K562 (cell line): ENCODE measurements around the gene SIDT1. TPM values are rescaled to one million over a fixed set of nuclear protein-coding genes. Genes with fewer than 3 reads are reported as not detected.
A peak's percentile ranks its signal among the peaks of the same experiment; 100 is the strongest.

Source experiments
- ATAC-seq: fragments of 200-7000 bp; cut with Tn5 transposase; 3 replicates; pipeline ENCODE4 v1.9.1; 2020; ENCODE audit warnings: moderate library complexity
- BruUV-seq: library from RNA; stranded (reverse); fragments of 400-500 nt; replicated peaks from 2 replicates; lab custom pipeline; 2021; lab: Mats Ljungman, UMichigan
- CTCF ChIA-PET: fragments of 300-600 bp; formaldehyde crosslinking; extraction: SDS; loops from one replicate; lab custom pipeline; 2021; ENCODE audit warnings: low intra/inter-chr PET ratio; lab: Yijun Ruan, JAX
- POLR2A ChIA-PET: fragments of 300-600, 350-650 bp; sonication (Branson Sonifier 250); formaldehyde crosslinking; extraction: SDS; loops from one replicate; lab custom pipeline; 2021; ENCODE audit warnings: antibody characterized with exemption, inconsistent platforms; lab: Yijun Ruan, JAX
- DNase-seq, 4 experiments: peaks; one replicate each; pipeline versions ENCODE4 v3.0.0 to v3.0.0-alpha.2; 2011 to 2018; ENCODE audit warnings: low spot score in 3 of 4, mixed read lengths in 3 of 4; ENCODE audit errors: extremely low read depth in 1 of 4
- FAIRE-seq: peaks from 2 replicates; lab custom pipeline; 2011; peaks lifted over from hg19 to GRCh38; lab: Jason Lieb, UNC
- H2AFZ ChIP-seq: 2 replicates; pipeline ENCODE4 v1.6.0; 2011; ENCODE audit warnings: low read depth, low read length, control low read depth, inconsistent platforms
- H3K27ac ChIP-seq: fragments of 200-600 bp; 3 replicates; pipeline ENCODE4 v1.8.0; 2011; ENCODE audit warnings: low read depth, mild to moderate bottlenecking, control low read depth, inconsistent platforms, low read length, moderate library complexity, mixed read lengths; ENCODE audit errors: extremely low read depth
- H3K27me3 ChIP-seq, 2 experiments: fragments of 300-600 bp in 1 of 2; 2 replicates in 1 of 2; 3 replicates in 1 of 2; pipeline versions ENCODE4 v1.6.0 to v1.8.0; 2011; ENCODE audit warnings: inconsistent platforms in 2 of 2, low read length in 2 of 2, mild to moderate bottlenecking in 1 of 2, mixed read lengths in 1 of 2, moderate library complexity in 1 of 2; ENCODE audit not compliant: control insufficient read depth in 2 of 2, insufficient read depth in 2 of 2
- H3K36me3 ChIP-seq: fragments of 300-600 bp; 3 replicates; pipeline ENCODE4 v1.8.0; 2011; ENCODE audit warnings: mild to moderate bottlenecking, low read length, inconsistent platforms; ENCODE audit not compliant: control insufficient read depth, insufficient read depth
- H3K4me1 ChIP-seq, 2 experiments: fragments of 200-600 bp in 1 of 2; replicated peaks in 1 of 2; 2 replicates in 1 of 2; 3 replicates in 1 of 2; pipeline versions ENCODE4 v1.5.1 to v1.8.0; 2011; ENCODE audit warnings: inconsistent platforms in 2 of 2, low read length in 2 of 2, mild to moderate bottlenecking in 1 of 2, mixed read lengths in 1 of 2, moderate library complexity in 1 of 2; ENCODE audit not compliant: control insufficient read depth in 2 of 2, insufficient read depth in 2 of 2
- H3K4me2 ChIP-seq: 2 replicates; pipeline ENCODE4 v1.6.1; 2011; ENCODE audit warnings: low read length, control low read depth, inconsistent platforms, mixed read lengths; ENCODE audit not compliant: insufficient read depth
- H3K4me3 ChIP-seq: fragments of 200-600 bp; sonication (generic), shearing (Covaris generic); 2 replicates; pipeline ENCODE4 v1.5.1; 2016; ENCODE audit warnings: control low read depth, inconsistent platforms
- H3K79me2 ChIP-seq: fragments of 200-600 bp; 3 replicates; pipeline ENCODE4 v1.8.0; 2011; ENCODE audit warnings: low read length, inconsistent platforms; ENCODE audit not compliant: control insufficient read depth, insufficient read depth
- H3K9ac ChIP-seq, 2 experiments: 2 replicates each; pipeline versions ENCODE4 v1.6.0 to v1.6.1; 2011; ENCODE audit warnings: low read depth in 2 of 2, low read length in 2 of 2, control low read depth in 1 of 2, inconsistent platforms in 1 of 2, mild to moderate bottlenecking in 1 of 2, mixed read lengths in 1 of 2; ENCODE audit not compliant: insufficient read depth in 1 of 2
- H3K9me1 ChIP-seq: one replicate; pipeline ENCODE4 v1.6.0; 2011; ENCODE audit warnings: inconsistent platforms, mild to moderate bottlenecking, low read length, moderate library complexity; ENCODE audit not compliant: control insufficient read depth, insufficient read depth
- H3K9me3 ChIP-seq: replicated peaks from 2 replicates; pipeline ENCODE4 v1.5.1; 2011; ENCODE audit warnings: low read depth, low read length, inconsistent platforms; ENCODE audit not compliant: control insufficient read depth, insufficient read depth
- H4K20me1 ChIP-seq: replicated peaks from 2 replicates; pipeline ENCODE4 v1.6.1; 2011; ENCODE audit warnings: low read length, inconsistent platforms, mixed read lengths; ENCODE audit not compliant: control insufficient read depth, insufficient read depth
- CXXC5 ChIP-seq: fragments of 250-450 bp; sonication (Bioruptor Pico); IDR thresholded peaks from 2 replicates; pipeline ENCODE4 v1.8.0; 2022; ENCODE audit warnings: inconsistent platforms, mild to moderate bottlenecking, moderate library complexity
- HDAC1 ChIP-seq, 2 experiments: fragments of 450-650 bp; IDR thresholded peaks; 2 replicates each; pipeline ENCODE4 v1.6.1; 2016 to 2017; ENCODE audit warnings: inconsistent platforms in 1 of 2, mild to moderate bottlenecking in 1 of 2, moderate library complexity in 1 of 2
- JUND ChIP-seq, 2 experiments: IDR thresholded peaks; 2 replicates in 1 of 2; 3 replicates in 1 of 2; pipeline ENCODE4 v1.6.1; 2011; ENCODE audit warnings: borderline replicate concordance in 2 of 2, low read depth in 2 of 2, low read length in 2 of 2, improper control_type of control experiment in 1 of 2, missing biosample characterization in 1 of 2, missing genetic modification characterization in 1 of 2, missing genetic modification reagents in 1 of 2
- LCOR ChIP-seq: sonication (generic); formaldehyde crosslinking; IDR thresholded peaks from 2 replicates; pipeline ENCODE4 v1.8.0; 2022; ENCODE audit warnings: mild to moderate bottlenecking, missing genetic modification reagents
- SAFB2 ChIP-seq: fragments of 200-400 bp; formaldehyde crosslinking; IDR thresholded peaks from 2 replicates; pipeline ENCODE4 v1.6.1; 2018; ENCODE audit warnings: borderline replicate concordance, low read length, low read depth, moderate library complexity; ENCODE audit not compliant: severe bottlenecking
- SAP30 ChIP-seq: fragments of 200-600 bp; sonication (generic); IDR thresholded peaks from 2 replicates; pipeline ENCODE4 v1.6.1; 2012; ENCODE audit warnings: borderline replicate concordance, low read depth, mild to moderate bottlenecking, moderate library complexity, low read length, control low read depth, inconsistent platforms; ENCODE audit not compliant: insufficient read depth, poor library complexity, severe bottlenecking
- STAT5B ChIP-seq: fragments of 250-450 bp; sonication (Bioruptor Pico); IDR thresholded peaks from 2 replicates; pipeline ENCODE4 v1.8.0; 2021; ENCODE audit warnings: mild to moderate bottlenecking, inconsistent platforms
- TCF7L2 ChIP-seq: fragments of 150-350 bp; IDR thresholded peaks from 2 replicates; pipeline ENCODE4 v1.6.1; 2016; ENCODE audit warnings: low read depth, mild to moderate bottlenecking, low read length, moderate library complexity
- ZBTB8A ChIP-seq: fragments of 450-650 bp; IDR thresholded peaks from 2 replicates; pipeline ENCODE4 v1.6.1; 2018; ENCODE audit warnings: mild to moderate bottlenecking, moderate library complexity; ENCODE audit not compliant: partially characterized antibody
- ZNF586 ChIP-seq: fragments of 450-650 bp; formaldehyde crosslinking; conservative IDR thresholded peaks from 2 replicates; pipeline ENCODE4 v1.4.0; 2020; ENCODE audit warnings: mild to moderate bottlenecking, moderate library complexity
- WGBS: fragments of 100-300 bp; shearing (Covaris generic); methylation state at CpG from one replicate; pipeline ENCODE4 v1.1.6; 2016; ENCODE audit warnings: low coverage, mixed read lengths; ENCODE audit not compliant: insufficient coverage; ENCODE audit errors: missing lambda C conversion rate; 5-methylcytosine and 5-hydroxymethylcytosine counted together
- in situ Hi-C: fragments of 300-500 bp; cut with MboI; formaldehyde crosslinking; loops from 4 replicates; pipeline ENCODE4 v1.15.0; 2018; ENCODE audit warnings: inconsistent platforms, mixed read lengths
- intact Hi-C: fragments of 100-400 bp; cut with micrococcal nuclease; formaldehyde crosslinking; loops from 2 replicates; pipeline ENCODE4 v1.14.2; 2022
- polyA plus RNA-seq, 8 experiments: library from polyadenylated mRNA; depleted of rRNA in 4 of 8; stranded (reverse) in 5 of 8; unstranded in 3 of 8; fragments of >200 nt; fragmentation: Nextera tagmentation in 2 of 8; fragmentation: Illumina TruSeq in 1 of 8; extraction: Ambion mirVana in 2 of 8; extraction: Trizol in 1 of 8; gene quantifications; 2 replicates each; pipeline versions ENCODE4 v1.2.1 to v1.2.3, GENCODE V29; 2011 to 2014; ENCODE audit warnings: inconsistent platforms in 1 of 8, missing spikeins in 1 of 8
- total RNA-seq, 7 experiments: library from RNA; depleted of rRNA in 6 of 7; stranded (reverse); fragments of >200 nt in 6 of 7; fragmentation: Illumina TruSeq in 2 of 7; extraction: Trizol in 2 of 7; gene quantifications; 2 replicates each; pipeline versions ENCODE4 v1.2.1 to v1.2.3, GENCODE V29; 2011 to 2021; ENCODE audit warnings: low replicate concordance in 1 of 7
- TF ChIP-seq, protein P1 (sequence below): fragments of 250-450 bp; sonication (Bioruptor Pico); IDR thresholded peaks from 2 replicates; pipeline ENCODE4 v1.9.0; 2021; ENCODE audit warnings: mild to moderate bottlenecking, inconsistent platforms
- TF ChIP-seq, protein P2 (sequence below): sonication (generic); formaldehyde crosslinking; IDR thresholded peaks from 2 replicates; pipeline ENCODE4 v1.8.0; 2022; ENCODE audit warnings: mild to moderate bottlenecking, missing genetic modification reagents, borderline replicate concordance
- TF ChIP-seq, protein P3 (sequence below): IDR thresholded peaks from 3 replicates; pipeline ENCODE4 v1.6.1; 2011; ENCODE audit warnings: borderline replicate concordance, mild to moderate bottlenecking; ENCODE audit not compliant: insufficient read length, insufficient read depth

The SIDT1 gene
- total and polyA plus RNA-seq, 9 of the 15 experiments (the other 6 are each of a cell fraction or from before 2014, with no cell fraction given): not detected

DNA sequence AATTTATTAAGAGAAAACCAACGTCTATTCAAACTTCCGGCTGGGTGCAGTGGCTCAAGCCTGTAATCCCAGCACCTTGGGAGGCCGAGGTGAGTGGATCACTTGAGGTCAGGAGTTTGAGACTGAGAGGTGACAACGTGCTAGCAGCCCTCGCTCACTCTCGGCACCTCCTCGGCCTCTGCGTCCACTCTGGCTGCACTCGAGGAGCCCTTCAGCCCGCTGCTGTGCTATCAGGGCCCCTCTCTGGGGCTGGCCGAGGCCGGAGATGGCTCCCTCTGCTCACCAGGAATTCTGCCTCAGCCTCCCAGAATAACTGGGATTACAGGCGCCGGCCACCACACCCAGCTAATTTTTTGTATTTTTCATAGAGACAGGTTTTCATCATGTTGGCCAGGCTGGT, 105.4 kb downstream of the SIDT1 start:
- POLR2A ChIA-PET: no interaction called here
- CTCF ChIA-PET: no interaction called here
- H3K9me1 ChIP-seq: no peaks in the 10 kb centered on the region
- ATAC-seq (peak; percentile 64; the same call in 2 of the 3 replicates), DNase-seq (no peak), FAIRE-seq (no peak)
- H3K79me2 ChIP-seq: no peaks in the 10 kb centered on the region
- no peak overlapping the region for H3K27ac ChIP-seq
- intact Hi-C loops (no loop called here), in situ Hi-C loops (no loop called here)
- no peak overlapping the region for H3K4me3 ChIP-seq
- peaks cover under 1 to 5% of the 10 kb centered on the region in 2 experiments; a peak in 2 of 5 replicates for H3K27me3 ChIP-seq
- peak overlapping the region; percentile 65 for H2AFZ ChIP-seq
- H3K9me3 ChIP-seq: no peaks in the 10 kb centered on the region
- H3K9ac ChIP-seq: no peak overlapping the region; a peak in 1 of 4 replicates
- peaks cover 0 to 5% of the 10 kb centered on the region in 2 experiments; a peak in 3 of 5 replicates for H3K4me1 ChIP-seq
- H3K36me3 ChIP-seq: no peaks in the 10 kb centered on the region
- WGBS: 25% methylated on average over 13 of the region's 14 CpGs
- peak overlapping the region; percentile 32; the same call in 1 of the 2 replicates for H3K4me2 ChIP-seq
- TF ChIP-seq JUND (IDR thresholded peaks at IDR 0.05; ENCODE audit: borderline replicate concordance, low read depth, low read length) (no peak), JUND (tag; IDR thresholded peaks at IDR 0.05; ENCODE audit: borderline replicate concordance, low read depth, low read length) (no peak), CXXC5 (CRISPR knock-in tag) (no peak), STAT5B (CRISPR knock-in tag) (no peak), SAP30 (no peak), ZNF586 (CRISPR knock-in tag) (no peak), HDAC1 (IDR thresholded peaks at IDR 0.05) (no peak), LCOR (CRISPR knock-in tag) (no peak), TCF7L2 (no peak), SAFB2 (no peak), ZBTB8A (no peak)
- TF ChIP-seq, protein P1, sequence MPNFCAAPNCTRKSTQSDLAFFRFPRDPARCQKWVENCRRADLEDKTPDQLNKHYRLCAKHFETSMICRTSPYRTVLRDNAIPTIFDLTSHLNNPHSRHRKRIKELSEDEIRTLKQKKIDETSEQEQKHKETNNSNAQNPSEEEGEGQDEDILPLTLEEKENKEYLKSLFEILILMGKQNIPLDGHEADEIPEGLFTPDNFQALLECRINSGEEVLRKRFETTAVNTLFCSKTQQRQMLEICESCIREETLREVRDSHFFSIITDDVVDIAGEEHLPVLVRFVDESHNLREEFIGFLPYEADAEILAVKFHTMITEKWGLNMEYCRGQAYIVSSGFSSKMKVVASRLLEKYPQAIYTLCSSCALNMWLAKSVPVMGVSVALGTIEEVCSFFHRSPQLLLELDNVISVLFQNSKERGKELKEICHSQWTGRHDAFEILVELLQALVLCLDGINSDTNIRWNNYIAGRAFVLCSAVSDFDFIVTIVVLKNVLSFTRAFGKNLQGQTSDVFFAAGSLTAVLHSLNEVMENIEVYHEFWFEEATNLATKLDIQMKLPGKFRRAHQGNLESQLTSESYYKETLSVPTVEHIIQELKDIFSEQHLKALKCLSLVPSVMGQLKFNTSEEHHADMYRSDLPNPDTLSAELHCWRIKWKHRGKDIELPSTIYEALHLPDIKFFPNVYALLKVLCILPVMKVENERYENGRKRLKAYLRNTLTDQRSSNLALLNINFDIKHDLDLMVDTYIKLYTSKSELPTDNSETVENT: no peak
- TF ChIP-seq, protein P2, sequence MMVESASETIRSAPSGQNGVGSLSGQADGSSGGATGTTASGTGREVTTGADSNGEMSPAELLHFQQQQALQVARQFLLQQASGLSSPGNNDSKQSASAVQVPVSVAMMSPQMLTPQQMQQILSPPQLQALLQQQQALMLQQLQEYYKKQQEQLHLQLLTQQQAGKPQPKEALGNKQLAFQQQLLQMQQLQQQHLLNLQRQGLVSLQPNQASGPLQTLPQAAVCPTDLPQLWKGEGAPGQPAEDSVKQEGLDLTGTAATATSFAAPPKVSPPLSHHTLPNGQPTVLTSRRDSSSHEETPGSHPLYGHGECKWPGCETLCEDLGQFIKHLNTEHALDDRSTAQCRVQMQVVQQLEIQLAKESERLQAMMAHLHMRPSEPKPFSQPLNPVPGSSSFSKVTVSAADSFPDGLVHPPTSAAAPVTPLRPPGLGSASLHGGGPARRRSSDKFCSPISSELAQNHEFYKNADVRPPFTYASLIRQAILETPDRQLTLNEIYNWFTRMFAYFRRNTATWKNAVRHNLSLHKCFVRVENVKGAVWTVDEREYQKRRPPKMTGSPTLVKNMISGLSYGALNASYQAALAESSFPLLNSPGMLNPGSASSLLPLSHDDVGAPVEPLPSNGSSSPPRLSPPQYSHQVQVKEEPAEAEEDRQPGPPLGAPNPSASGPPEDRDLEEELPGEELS: no peak
- TF ChIP-seq, protein P3, sequence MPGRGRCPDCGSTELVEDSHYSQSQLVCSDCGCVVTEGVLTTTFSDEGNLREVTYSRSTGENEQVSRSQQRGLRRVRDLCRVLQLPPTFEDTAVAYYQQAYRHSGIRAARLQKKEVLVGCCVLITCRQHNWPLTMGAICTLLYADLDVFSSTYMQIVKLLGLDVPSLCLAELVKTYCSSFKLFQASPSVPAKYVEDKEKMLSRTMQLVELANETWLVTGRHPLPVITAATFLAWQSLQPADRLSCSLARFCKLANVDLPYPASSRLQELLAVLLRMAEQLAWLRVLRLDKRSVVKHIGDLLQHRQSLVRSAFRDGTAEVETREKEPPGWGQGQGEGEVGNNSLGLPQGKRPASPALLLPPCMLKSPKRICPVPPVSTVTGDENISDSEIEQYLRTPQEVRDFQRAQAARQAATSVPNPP: no peak
- H4K20me1 ChIP-seq: no peaks in the 10 kb centered on the region
- no TSS peak for BruUV-seq
